ENCODE data around the gene DMAC2.

GRCh38 chr19:41441321-41441945 lies 1.7 kb upstream of the DMAC2 start:
- TF ChIP-seq, protein P1, sequence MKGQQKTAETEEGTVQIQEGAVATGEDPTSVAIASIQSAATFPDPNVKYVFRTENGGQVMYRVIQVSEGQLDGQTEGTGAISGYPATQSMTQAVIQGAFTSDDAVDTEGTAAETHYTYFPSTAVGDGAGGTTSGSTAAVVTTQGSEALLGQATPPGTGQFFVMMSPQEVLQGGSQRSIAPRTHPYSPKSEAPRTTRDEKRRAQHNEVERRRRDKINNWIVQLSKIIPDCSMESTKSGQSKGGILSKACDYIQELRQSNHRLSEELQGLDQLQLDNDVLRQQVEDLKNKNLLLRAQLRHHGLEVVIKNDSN (CRISPR knock-in tag; IDR thresholded peaks at IDR 0.05), result no peak
- TF ChIP-seq, protein P2, sequence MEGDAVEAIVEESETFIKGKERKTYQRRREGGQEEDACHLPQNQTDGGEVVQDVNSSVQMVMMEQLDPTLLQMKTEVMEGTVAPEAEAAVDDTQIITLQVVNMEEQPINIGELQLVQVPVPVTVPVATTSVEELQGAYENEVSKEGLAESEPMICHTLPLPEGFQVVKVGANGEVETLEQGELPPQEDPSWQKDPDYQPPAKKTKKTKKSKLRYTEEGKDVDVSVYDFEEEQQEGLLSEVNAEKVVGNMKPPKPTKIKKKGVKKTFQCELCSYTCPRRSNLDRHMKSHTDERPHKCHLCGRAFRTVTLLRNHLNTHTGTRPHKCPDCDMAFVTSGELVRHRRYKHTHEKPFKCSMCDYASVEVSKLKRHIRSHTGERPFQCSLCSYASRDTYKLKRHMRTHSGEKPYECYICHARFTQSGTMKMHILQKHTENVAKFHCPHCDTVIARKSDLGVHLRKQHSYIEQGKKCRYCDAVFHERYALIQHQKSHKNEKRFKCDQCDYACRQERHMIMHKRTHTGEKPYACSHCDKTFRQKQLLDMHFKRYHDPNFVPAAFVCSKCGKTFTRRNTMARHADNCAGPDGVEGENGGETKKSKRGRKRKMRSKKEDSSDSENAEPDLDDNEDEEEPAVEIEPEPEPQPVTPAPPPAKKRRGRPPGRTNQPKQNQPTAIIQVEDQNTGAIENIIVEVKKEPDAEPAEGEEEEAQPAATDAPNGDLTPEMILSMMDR (IDR thresholded peaks at IDR 0.05), result no peak
- TF ChIP-seq MLX (CRISPR knock-in tag; IDR thresholded peaks at IDR 0.05) (no peak), CREB1 (CRISPR knock-in tag; IDR thresholded peaks at IDR 0.05) (no peak)
